AG04450 (cell line): ENCODE data around the gene FHIT. TPM values are rescaled to one million over a fixed set of nuclear protein-coding genes. Genes with fewer than 3 reads are reported as not detected.
A peak's percentile ranks its signal among the peaks of the same experiment; 100 is the strongest.

Experiments
- CTCF ChIA-PET: fragments of 300-600, 350-600 bp; formaldehyde crosslinking; extraction: SDS; loops from one replicate; lab custom pipeline; 2022; ENCODE audit warnings: antibody characterized with exemption, inconsistent platforms; lab: Charles Lee
- POLR2A ChIA-PET: fragments of 350-600 bp; formaldehyde crosslinking; extraction: SDS; loops from one replicate; lab custom pipeline; 2021; ENCODE audit warnings: antibody characterized with exemption, inconsistent platforms; lab: Yijun Ruan, JAX
- DNase-seq: peaks from one replicate; pipeline ENCODE4 v3.0.0-alpha.2; 2011; ENCODE audit warnings: low read depth, low spot score
- H3K27ac ChIP-seq: one replicate; pipeline ENCODE4 v1.5.1; 2012; ENCODE audit warnings: low read depth, low read length, control low read depth
- H3K27me3 ChIP-seq: one replicate; pipeline ENCODE4 v1.6.0; 2012; ENCODE audit warnings: low read length; ENCODE audit not compliant: control insufficient read depth, insufficient read depth
- H3K4me3 ChIP-seq: 2 replicates; pipeline ENCODE4 v1.5.1; 2011; ENCODE audit warnings: mild to moderate bottlenecking, low read depth, low read length, control low read depth
- H3K9me3 ChIP-seq: 2 replicates; pipeline ENCODE4 v1.5.1; 2012; ENCODE audit warnings: low read length; ENCODE audit not compliant: control insufficient read depth, insufficient read depth
- polyA plus RNA-seq: library from polyadenylated mRNA; depleted of rRNA; stranded (reverse); fragments of >200 nt; gene quantifications from 2 replicates; pipeline ENCODE4 v1.2.3, GENCODE V29; 2011
- TF ChIP-seq, protein P1 (sequence below): IDR thresholded peaks from 2 replicates; pipeline ENCODE4 v1.5.1; 2011; ENCODE audit warnings: low read depth, low read length, control low read depth, inconsistent platforms

FHIT gene
- polyA plus RNA-seq, 1 experiment: 0.17 TPM

- Histone ChIP-seq H3K4me3 (no peak overlapping the region), H3K27ac (no peak overlapping the region), H3K27me3 (no peaks in the 10 kb centered on the region), H3K9me3 (no peaks in the 10 kb centered on the region)
- POLR2A ChIA-PET: no interaction called here
- DNase-seq: no peak
- CTCF ChIA-PET: no interaction called here
- TF ChIP-seq, protein P1, sequence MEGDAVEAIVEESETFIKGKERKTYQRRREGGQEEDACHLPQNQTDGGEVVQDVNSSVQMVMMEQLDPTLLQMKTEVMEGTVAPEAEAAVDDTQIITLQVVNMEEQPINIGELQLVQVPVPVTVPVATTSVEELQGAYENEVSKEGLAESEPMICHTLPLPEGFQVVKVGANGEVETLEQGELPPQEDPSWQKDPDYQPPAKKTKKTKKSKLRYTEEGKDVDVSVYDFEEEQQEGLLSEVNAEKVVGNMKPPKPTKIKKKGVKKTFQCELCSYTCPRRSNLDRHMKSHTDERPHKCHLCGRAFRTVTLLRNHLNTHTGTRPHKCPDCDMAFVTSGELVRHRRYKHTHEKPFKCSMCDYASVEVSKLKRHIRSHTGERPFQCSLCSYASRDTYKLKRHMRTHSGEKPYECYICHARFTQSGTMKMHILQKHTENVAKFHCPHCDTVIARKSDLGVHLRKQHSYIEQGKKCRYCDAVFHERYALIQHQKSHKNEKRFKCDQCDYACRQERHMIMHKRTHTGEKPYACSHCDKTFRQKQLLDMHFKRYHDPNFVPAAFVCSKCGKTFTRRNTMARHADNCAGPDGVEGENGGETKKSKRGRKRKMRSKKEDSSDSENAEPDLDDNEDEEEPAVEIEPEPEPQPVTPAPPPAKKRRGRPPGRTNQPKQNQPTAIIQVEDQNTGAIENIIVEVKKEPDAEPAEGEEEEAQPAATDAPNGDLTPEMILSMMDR: no peak
Observed at GRCh38 chr3:60954048-60954447, 297.2 kb downstream of the FHIT start.

DNA sequence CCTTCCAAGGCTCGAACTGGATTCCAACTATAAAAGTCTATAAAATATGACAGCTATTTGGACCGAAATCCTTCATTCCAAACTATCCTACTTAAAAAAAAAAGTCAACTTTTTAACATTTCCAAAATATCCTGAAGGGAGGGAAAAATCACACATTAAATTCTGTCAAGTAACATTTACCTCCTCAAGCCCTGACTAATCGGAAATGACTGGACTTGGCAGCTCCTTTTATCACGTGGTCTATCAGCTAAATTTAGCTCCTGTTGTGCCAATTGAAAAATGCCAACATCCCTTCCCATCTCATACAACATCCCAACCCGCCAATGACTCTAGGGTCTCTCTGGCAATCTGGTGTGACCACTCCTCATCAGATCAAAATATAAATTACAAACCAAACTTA is 297.9 kb downstream of the FHIT start:
- CTCF ChIA-PET: no interaction called here
- H3K27ac ChIP-seq: no peak overlapping the region
- TF ChIP-seq, protein P1: no peak
- H3K27me3 ChIP-seq: no peaks in the 10 kb centered on the region
- H3K9me3 ChIP-seq: no peaks in the 10 kb centered on the region
- no peak for DNase-seq
- no peak overlapping the region for H3K4me3 ChIP-seq
- POLR2A ChIA-PET: no interaction called here

GRCh38 chr3:60952055-60952454 is 299.2 kb downstream of the FHIT start:
- no peak for DNase-seq
- CTCF ChIA-PET: no interaction called here
- Histone ChIP-seq H3K4me3 (no peak overlapping the region), H3K27ac (no peak overlapping the region), H3K27me3 (no peaks in the 10 kb centered on the region), H3K9me3 (no peaks in the 10 kb centered on the region)
- POLR2A ChIA-PET: no interaction called here
- TF ChIP-seq, protein P1: no peak

- TF ChIP-seq, protein P1: no peak
- no peak for DNase-seq
- ChIA-PET CTCF (interaction anchor here (0.7 to 1.7 kb wide), 6 partner anchors 9 to 693 kb away, joined by 3 to 10 read pairs (median 3); no protein-coding TSS in a partner anchor), POLR2A (no interaction called here)
- Histone ChIP-seq H3K9me3 (no peaks in the 10 kb centered on the region), H3K27ac (no peak overlapping the region), H3K27me3 (no peaks in the 10 kb centered on the region), H3K4me3 (no peak overlapping the region)
Observed at GRCh38 chr3:60949146-60949545, 302.1 kb downstream of the FHIT start.

DNA sequence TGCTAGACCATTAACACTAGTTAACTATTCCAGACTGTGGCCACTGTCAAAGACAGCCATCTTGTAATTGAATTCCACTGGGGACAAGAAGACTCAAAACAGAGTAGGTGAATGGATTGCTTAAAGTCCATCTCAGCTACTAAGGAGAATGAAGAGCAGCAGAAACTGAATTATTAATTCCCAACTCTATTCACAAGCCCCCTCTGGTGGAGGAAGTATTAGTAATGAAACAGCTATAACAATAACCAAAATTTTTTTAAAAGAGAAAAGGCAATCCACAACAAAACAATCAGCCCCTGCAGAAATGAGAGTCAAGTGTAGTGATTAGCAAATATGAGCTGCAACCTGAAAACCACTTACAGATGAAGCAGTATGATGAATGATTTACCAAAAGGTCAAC is 302.8 kb downstream of the FHIT start:
- H3K27me3 ChIP-seq: no peaks in the 10 kb centered on the region
- H3K27ac ChIP-seq: no peak overlapping the region
- CTCF ChIA-PET: interaction anchor here (0.7 to 1.7 kb wide), 7 partner anchors 9 to 692 kb away, joined by 3 to 10 read pairs (median 3); no protein-coding TSS in a partner anchor
- no peak for DNase-seq
- POLR2A ChIA-PET: no interaction called here
- TF ChIP-seq, protein P1: peak; percentile 50
- no peaks in the 10 kb centered on the region for H3K9me3 ChIP-seq
- no peak overlapping the region for H3K4me3 ChIP-seq
